HepG2 (cell line): Measurements from ENCODE around the gene RMND5A. TPM values are rescaled to one million over a fixed set of nuclear protein-coding genes. Genes with fewer than 3 reads are reported as not detected.

Source experiments
- FOXP1 ChIP-seq, 2 experiments: fragments of 450-650 bp in 1 of 2; IDR thresholded peaks; 2 replicates each; pipeline ENCODE4 v1.6.1; 2017 to 2018; ENCODE audit warnings: antibody characterized with exemption in 1 of 2
- GTF3A ChIP-seq: sonication (generic); formaldehyde crosslinking; conservative IDR thresholded peaks from 2 replicates; pipeline ENCODE4 v1.4.0; 2020; ENCODE audit warnings: mild to moderate bottlenecking, missing genetic modification reagents
- HMG20A ChIP-seq: IDR thresholded peaks from 2 replicates; pipeline ENCODE4 v1.6.1; 2016; ENCODE audit warnings: borderline replicate concordance
- KAT2B ChIP-seq: fragments of 150-350 bp; IDR thresholded peaks from 2 replicates; pipeline ENCODE4 v1.6.1; 2014; ENCODE audit warnings: low read depth, low read length, borderline replicate concordance
- KIAA2018 ChIP-seq: sonication (generic); formaldehyde crosslinking; IDR thresholded peaks from 2 replicates; pipeline ENCODE4 v1.5.0; 2020; ENCODE audit warnings: mild to moderate bottlenecking, missing genetic modification reagents, borderline replicate concordance
- PAF1 ChIP-seq: IDR thresholded peaks from 2 replicates; pipeline ENCODE4 v1.6.1; 2016; ENCODE audit warnings: missing genetic modification reagents, missing compliant biosample characterization
- POLR2AphosphoS5 ChIP-seq: IDR thresholded peaks from 2 replicates; pipeline ENCODE4 v1.6.1; 2012; ENCODE audit warnings: low read depth, low read length
- RAD21 ChIP-seq: fragments of 450-650 bp; formaldehyde crosslinking; IDR thresholded peaks from 2 replicates; pipeline ENCODE4 v1.5.0; 2020; ENCODE audit warnings: mild to moderate bottlenecking
- RBAK ChIP-seq: sonication (generic); formaldehyde crosslinking; IDR thresholded peaks from 2 replicates; pipeline ENCODE4 v1.5.1; 2020; ENCODE audit warnings: mild to moderate bottlenecking, missing genetic modification reagents
- SIN3A ChIP-seq: IDR thresholded peaks from 2 replicates; pipeline ENCODE4 v1.6.1; 2011; ENCODE audit warnings: low read depth, mild to moderate bottlenecking, control low read depth, low read length, borderline replicate concordance
- SOX6 ChIP-seq, 2 experiments: fragments of 450-650 bp in 1 of 2; sonication (generic) in 1 of 2; formaldehyde crosslinking in 1 of 2; IDR thresholded peaks; 2 replicates each; pipeline versions ENCODE4 v1.4.0 to v1.6.1; 2017 to 2020; ENCODE audit warnings: antibody characterized with exemption in 1 of 2, mild to moderate bottlenecking in 1 of 2, missing genetic modification reagents in 1 of 2
- SUZ12 ChIP-seq: fragments of 150-350 bp; IDR thresholded peaks from 2 replicates; pipeline ENCODE4 v1.6.1; 2014; ENCODE audit warnings: low read depth, low read length
- SYNCRIP ChIP-seq: fragments of 200-400 bp; formaldehyde crosslinking; IDR thresholded peaks from 2 replicates; pipeline ENCODE4 v1.6.1; 2018; ENCODE audit warnings: mild to moderate bottlenecking, low read depth, low read length; ENCODE audit not compliant: insufficient read depth
- USF2 ChIP-seq, 2 experiments: sonication (generic) in 1 of 2; formaldehyde crosslinking in 1 of 2; IDR thresholded peaks; 2 replicates each; pipeline versions ENCODE4 v1.5.1 to v1.6.1; 2011 to 2020; ENCODE audit warnings: borderline replicate concordance in 1 of 2, low read depth in 1 of 2, low read length in 1 of 2, mild to moderate bottlenecking in 1 of 2, missing genetic modification reagents in 1 of 2, moderate library complexity in 1 of 2
- ZBTB7A ChIP-seq: sonication (generic); formaldehyde crosslinking; IDR thresholded peaks from 2 replicates; pipeline ENCODE4 v1.8.0; 2022; ENCODE audit warnings: mild to moderate bottlenecking, missing genetic modification reagents
- ZFP62 ChIP-seq: sonication (generic); formaldehyde crosslinking; IDR thresholded peaks from 2 replicates; pipeline ENCODE4 v1.4.0; 2020; ENCODE audit warnings: missing genetic modification reagents
- ZNF143 ChIP-seq: sonication (generic); formaldehyde crosslinking; IDR thresholded peaks from 2 replicates; pipeline ENCODE4 v1.4.0; 2020; ENCODE audit warnings: missing genetic modification reagents
- ZNF160 ChIP-seq: sonication (generic); formaldehyde crosslinking; IDR thresholded peaks from 2 replicates; pipeline ENCODE4 v1.8.0; 2022; ENCODE audit warnings: mild to moderate bottlenecking, inconsistent platforms, missing genetic modification reagents
- ZNF251 ChIP-seq: sonication (generic); formaldehyde crosslinking; IDR thresholded peaks from 2 replicates; pipeline ENCODE4 v1.9.0; 2021; ENCODE audit warnings: mild to moderate bottlenecking, missing genetic modification reagents
- polyA plus RNA-seq, 8 experiments: library from polyadenylated mRNA; depleted of rRNA in 3 of 8; stranded (reverse) in 7 of 8; unstranded in 1 of 8; fragments of >200 nt; fragmentation: Illumina TruSeq in 4 of 8; extraction: Trizol in 4 of 8; gene quantifications; 2 replicates each; pipeline versions ENCODE4 v1.2.1 to v1.2.3, GENCODE V29; 2011 to 2016; ENCODE audit warnings: low read depth in 4 of 8, missing spikeins in 1 of 8, mixed read lengths in 1 of 8; ENCODE audit not compliant: insufficient read depth in 1 of 8
- total RNA-seq, 5 experiments: library from RNA; depleted of rRNA; stranded (reverse); fragments of >200 nt; fragmentation: Illumina TruSeq; extraction: Trizol; gene quantifications; 2 replicates each; pipeline ENCODE4 v1.2.3, GENCODE V29; 2016; ENCODE audit warnings: low read depth in 1 of 5

RMND5A gene
- total and polyA plus RNA-seq, 2 of the 13 experiments (the other 11 are each of a cell fraction or from before 2014, with no cell fraction given), result 31.0 to 66.4 TPM

- TF ChIP-seq KIAA2018 (CRISPR knock-in tag), result no peak
- no peak for TF ChIP-seq SOX6 (IDR thresholded peaks at IDR 0.05)
- TF ChIP-seq SOX6 (CRISPR knock-in tag; IDR thresholded peaks at IDR 0.05), result peak; percentile 34; the same call in 1 of the 2 replicates
- TF ChIP-seq ZNF143 (CRISPR knock-in tag), result no peak
- TF ChIP-seq ZNF160 (CRISPR knock-in tag), result no peak
- TF ChIP-seq ZFP62, result no peak
- TF ChIP-seq SUZ12, result no peak
- TF ChIP-seq RAD21 (CRISPR knock-in tag), result no peak
- TF ChIP-seq ZNF251 (CRISPR knock-in tag), result no peak
- TF ChIP-seq POLR2AphosphoS5, result no peak
- no peak for TF ChIP-seq GTF3A
- no peak for TF ChIP-seq ZBTB7A (CRISPR knock-in tag)
- TF ChIP-seq HMG20A (CRISPR knock-in tag), result peak; percentile 49; the same call in 1 of the 2 replicates
- no peak for TF ChIP-seq SIN3A
- no peak for TF ChIP-seq KAT2B
- TF ChIP-seq USF2 (IDR thresholded peaks at IDR 0.05; ENCODE audit: low read depth, low read length), result no peak
- no peak for TF ChIP-seq USF2 (CRISPR knock-in tag; IDR thresholded peaks at IDR 0.05; ENCODE audit: borderline replicate concordance)
- TF ChIP-seq RBAK (CRISPR knock-in tag), result no peak
- no peak for TF ChIP-seq PAF1
- TF ChIP-seq FOXP1 (IDR thresholded peaks at IDR 0.05), result no peak
- TF ChIP-seq FOXP1 (CRISPR knock-in tag; IDR thresholded peaks at IDR 0.05), result peak; percentile 67
- no peak for TF ChIP-seq SYNCRIP
Measured at GRCh38 chr2:86706220-86706619, 13.9 kb upstream of the RMND5A start (continued).
